ENCODE results near the gene PICK1. TPM values are rescaled to one million over a fixed set of nuclear protein-coding genes. Genes with fewer than 3 reads are reported as not detected.

Gene PICK1
- total RNA-seq, 1 experiment from 2014 or later, result 35.7 TPM

DNA sequence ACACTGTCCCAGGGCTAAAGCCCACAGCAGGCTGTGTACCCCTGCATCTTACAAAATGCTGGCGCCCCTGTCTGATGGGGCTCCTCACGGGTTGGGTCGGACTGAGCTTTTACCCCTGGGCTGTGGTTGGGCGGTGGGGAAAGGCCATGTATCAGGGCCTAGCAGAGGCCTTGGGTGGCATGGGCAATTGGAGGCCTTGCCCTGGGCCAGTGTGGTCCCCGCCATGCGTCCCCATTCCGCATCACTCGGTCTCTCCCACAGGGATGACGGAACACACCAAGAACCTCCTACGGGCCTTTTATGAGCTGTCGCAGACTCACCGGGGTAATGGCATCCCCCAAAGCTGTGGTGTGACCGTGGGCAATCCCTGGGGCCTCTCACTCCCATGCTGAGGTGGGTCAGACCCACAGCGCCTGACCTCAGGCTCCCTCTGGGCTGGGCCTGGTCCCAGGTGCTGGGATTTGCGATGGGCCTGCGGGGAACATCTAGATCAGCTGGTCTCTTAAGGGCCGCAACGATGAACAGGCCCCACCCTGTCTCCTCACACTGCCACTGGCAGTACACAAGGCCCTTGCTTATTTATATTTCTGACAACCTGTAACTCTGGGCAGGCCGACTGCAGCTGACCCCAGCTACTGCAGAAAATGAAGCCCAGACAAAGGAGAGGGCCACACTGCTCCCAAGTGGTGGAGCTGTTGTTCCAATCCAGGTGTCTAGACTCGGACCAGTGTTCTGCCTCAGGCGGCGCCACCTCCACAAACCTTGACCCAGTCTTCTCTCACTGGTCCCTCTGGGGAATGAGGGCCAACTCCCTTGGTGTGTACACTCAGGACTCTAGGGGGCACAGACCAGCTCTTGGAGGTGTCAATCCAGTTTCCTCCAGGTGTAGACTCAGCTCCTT is 14.5 kb downstream of the PICK1 start:
- Histone ChIP-seq H3K23ac (ENCODE audit: insufficient read length, low read depth, low read length) (no peak overlapping the region), H3K56ac (ENCODE audit: insufficient read length, low read depth, low read length) (no peak overlapping the region), H2AFZ (ENCODE audit: low read length) (no peak overlapping the region), H3K79me2 (ENCODE audit: insufficient read depth, low read length) (no peaks in the 10 kb centered on the region), H3K9me3 (ENCODE audit: control insufficient read depth, low read depth, low read length) (no peaks in the 10 kb centered on the region), H3K4ac (ENCODE audit: low read depth, low read length) (no peak overlapping the region), H4K20me1 (ENCODE audit: control insufficient read depth, insufficient read depth, insufficient read length) (no peaks in the 10 kb centered on the region), H3K18ac (ENCODE audit: insufficient read length, low read depth, low read length) (no peak overlapping the region), H2BK20ac (ENCODE audit: low read depth, low read length, poor library complexity, severe bottlenecking) (no peak overlapping the region), H2BK15ac (ENCODE audit: low read depth, low read length) (no peak overlapping the region), H2BK120ac (ENCODE audit: low read depth, low read length, poor library complexity, severe bottlenecking) (no peak overlapping the region), H3K4me2 (ENCODE audit: insufficient read depth, insufficient read length, low read length) (no peak overlapping the region), H4K91ac (ENCODE audit: insufficient read length, low read depth, low read length) (no peak overlapping the region), H3K79me1 (ENCODE audit: insufficient read depth, low read depth, low read length, poor library complexity, severe bottlenecking) (no peaks in the 10 kb centered on the region), H4K5ac (ENCODE audit: insufficient read length, low read depth, low read length) (no peak overlapping the region), H3K27ac (ENCODE audit: insufficient read length, low read depth, low read length) (no peak overlapping the region), H2BK5ac (ENCODE audit: insufficient read length, low read length) (no peak overlapping the region), H3K4me1 (ENCODE audit: insufficient read depth, low read length) (no peaks in the 10 kb centered on the region), H3K9ac (ENCODE audit: extremely low read depth, insufficient read length, low read length) (no peak overlapping the region), H3T11ph (ENCODE audit: low read length) (no peak overlapping the region), H3K23me2 (ENCODE audit: insufficient read length, low read depth, low read length, poor library complexity, severe bottlenecking) (no peaks in the 10 kb centered on the region), H3K14ac (ENCODE audit: insufficient read depth, low read length) (no peak overlapping the region), H4K8ac (replicated peaks; ENCODE audit: insufficient read length, low read depth, low read length) (no peak overlapping the region), H3K27me3 (ENCODE audit: insufficient read depth, low read length) (no peaks in the 10 kb centered on the region), H2AK5ac (ENCODE audit: insufficient read length, low read length) (no peak overlapping the region), H2BK12ac (ENCODE audit: insufficient read length, low read depth, low read length) (no peak overlapping the region)
- no peak for TF ChIP-seq CTCF (conservative IDR thresholded peaks at IDR 0.05)
- H3K27ac Mint-ChIP-seq, result no peak overlapping the region
- no peak overlapping the region for H3K4me3 Mint-ChIP-seq
- DNase-seq, result no peak
- H3K9me3 Mint-ChIP-seq, result no peaks in the 10 kb centered on the region
- H3K27me3 Mint-ChIP-seq (ENCODE audit: low read depth), result no peaks in the 10 kb centered on the region
- H3K4me1 Mint-ChIP-seq, result peaks cover 0 to 10% of the 10 kb centered on the region in 2 experiments; a peak in 2 of 4 replicates
- H3K36me3 Mint-ChIP-seq (ENCODE audit: insufficient read depth in 1 of 3, low read depth in 3 of 3), result peaks cover 9 to 61% (median 38%) of the 10 kb centered on the region in 3 experiments; a peak in 6 of 7 replicates
- no CpG with 5 or more reads among the region's 22 CpGs for WGBS (ENCODE audit: extremely low coverage, insufficient read length, low lambda C conversion rate)
